ENCODE results near the gene COX6A1.

- TF ChIP-seq GTF2F1 (IDR thresholded peaks at IDR 0.05; ENCODE audit: low read length) = no peak
- TF ChIP-seq ATF3 (CRISPR knock-in tag; IDR thresholded peaks at IDR 0.05) = no peak
- TF ChIP-seq ZNF644 (CRISPR knock-in tag; IDR thresholded peaks at IDR 0.05; ENCODE audit: low read depth) = no peak
- TF ChIP-seq HDAC2 (CRISPR knock-in tag; IDR thresholded peaks at IDR 0.05) = no peak
- no peak for TF ChIP-seq REST (IDR thresholded peaks at IDR 0.05; ENCODE audit: borderline replicate concordance in 1 of 2, low read depth in 1 of 2, low read length in 2 of 2)
- TF ChIP-seq PCBP1 (IDR thresholded peaks at IDR 0.05; ENCODE audit: borderline replicate concordance, low read depth, low read length) = no peak
- TF ChIP-seq ZNF780A (CRISPR knock-in tag; IDR thresholded peaks at IDR 0.05) = no peak
- no peak for TF ChIP-seq ZNF567 (CRISPR knock-in tag; IDR thresholded peaks at IDR 0.05; ENCODE audit: borderline replicate concordance)
- no peak for TF ChIP-seq CTCF (CRISPR knock-in tag; IDR thresholded peaks at IDR 0.05)
Measured at GRCh38 chr12:120468325-120468820, 30.5 kb downstream of the COX6A1 start.

Measured in HepG2 (cell line).